ENCODE results near the gene CNNM3.

GRCh38 chr2:96843538-96844268 lies 27.6 kb downstream of the CNNM3 start, which contains the start of gene ANKRD23:
- TF ChIP-seq SIN3A (IDR thresholded peaks at IDR 0.05; ENCODE audit: borderline replicate concordance, insufficient read depth, low read depth, low read length) (no peak), CTCF (IDR thresholded peaks at IDR 0.05) (no peak), REST (IDR thresholded peaks at IDR 0.05; ENCODE audit: insufficient read depth in 1 of 2, low read depth in 2 of 2, low read length in 1 of 2) (no peak), POLR2AphosphoS5 (IDR thresholded peaks at IDR 0.05; ENCODE audit: low read depth, low read length) (no peak), TCF7L2 (IDR thresholded peaks at IDR 0.05; ENCODE audit: low read depth, low read length) (no peak)
